ENCODE data around the gene PSG3. TPM values are rescaled to one million over a fixed set of nuclear protein-coding genes. Genes with fewer than 3 reads are reported as not detected.
A peak's percentile ranks its signal among the peaks of the same experiment; 100 is the strongest.
"Not testable (repeated sequence)": the region's sequence is repeated elsewhere in the genome, so short reads cannot be mapped to it uniquely, and the experiment has no call there.

Gene PSG3
- polyA plus RNA-seq, 2 of the 4 experiments (the other 2 are of a cell fraction): not detected

DNA sequence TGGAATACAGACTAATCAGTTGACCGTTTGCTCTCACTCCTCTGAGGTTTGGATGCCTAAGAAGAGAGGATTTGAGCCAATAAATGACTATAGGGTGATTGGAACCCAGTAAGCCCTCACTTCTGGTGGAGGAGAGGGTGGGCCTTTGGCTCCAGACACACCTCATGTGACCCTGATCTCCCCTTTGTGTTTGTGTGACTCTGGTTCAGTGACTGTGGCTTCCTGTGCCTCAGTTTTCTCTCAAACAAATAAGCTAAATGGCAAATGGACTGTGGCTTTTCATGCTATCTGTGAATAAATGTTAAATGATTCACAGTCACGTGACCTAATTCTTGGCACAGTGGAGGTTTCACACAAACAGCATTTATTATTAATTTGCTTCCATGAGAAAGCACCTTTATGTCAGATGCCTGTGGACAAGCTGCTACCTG lies 2.7 kb downstream of the PSG3 start:
- ATAC-seq; H3K27ac ChIP-seq; H3K9me3 ChIP-seq; DNase-seq (ENCODE audit: low read depth in 1 of 2, low spot score in 1 of 2); FAIRE-seq; POLR2A ChIA-PET; H3K4me3 ChIP-seq: not testable (repeated sequence)
- WGBS (ENCODE audit: missing lambda C conversion rate): 36% methylated on average over 2 of the region's 2 CpGs
- peak overlapping the region; percentile 18; the same call in 1 of the 3 replicates for H3K4me2 ChIP-seq
- CTCF ChIA-PET: interaction anchor here (0.6 to 1.4 kb wide), 4 partner anchors 44 to 474 kb away, joined by 3 to 7 read pairs (median 4); no protein-coding TSS in a partner anchor
- peaks cover 17% of the 10 kb centered on the region for H3K4me1 ChIP-seq
- TF ChIP-seq, protein P1, sequence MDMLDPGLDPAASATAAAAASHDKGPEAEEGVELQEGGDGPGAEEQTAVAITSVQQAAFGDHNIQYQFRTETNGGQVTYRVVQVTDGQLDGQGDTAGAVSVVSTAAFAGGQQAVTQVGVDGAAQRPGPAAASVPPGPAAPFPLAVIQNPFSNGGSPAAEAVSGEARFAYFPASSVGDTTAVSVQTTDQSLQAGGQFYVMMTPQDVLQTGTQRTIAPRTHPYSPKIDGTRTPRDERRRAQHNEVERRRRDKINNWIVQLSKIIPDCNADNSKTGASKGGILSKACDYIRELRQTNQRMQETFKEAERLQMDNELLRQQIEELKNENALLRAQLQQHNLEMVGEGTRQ (IDR thresholded peaks at IDR 0.05): peak; percentile 73

DNA sequence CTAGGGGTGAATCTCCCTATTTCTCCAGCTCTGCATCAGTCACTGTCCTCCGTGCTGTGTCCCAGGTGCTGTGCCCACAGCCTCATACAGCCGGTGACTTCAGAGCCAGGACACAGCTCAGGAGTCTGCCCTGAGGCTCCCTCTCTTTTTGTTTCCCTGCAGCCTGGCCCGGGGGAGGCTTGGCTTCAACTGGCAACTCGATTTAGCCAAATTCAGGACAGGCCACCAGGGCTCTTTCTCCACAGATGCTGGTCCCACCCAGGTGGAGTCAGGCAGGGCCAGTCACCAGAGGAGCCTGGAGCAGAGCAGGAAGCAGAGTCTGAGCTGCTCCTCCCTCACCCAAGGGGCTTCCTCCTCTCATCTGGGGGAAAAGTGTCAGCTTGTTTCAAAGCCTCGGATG lies 11.9 kb downstream of the PSG3 start:
- H3K4me2 ChIP-seq; H3K27ac ChIP-seq; DNase-seq (ENCODE audit: low read depth in 1 of 2, low spot score in 1 of 2); ATAC-seq; H3K4me3 ChIP-seq; H3K4me1 ChIP-seq; FAIRE-seq; POLR2A ChIA-PET; H3K9me3 ChIP-seq: not testable (repeated sequence)
- CTCF ChIA-PET: interaction anchor here (0.6 to 1.9 kb wide), 3 partner anchors 34 to 70 kb away, joined by 3 to 7 read pairs (median 6); no protein-coding TSS in a partner anchor
- 8% methylated on average over 5 of the region's 5 CpGs for WGBS (ENCODE audit: missing lambda C conversion rate)

DNA sequence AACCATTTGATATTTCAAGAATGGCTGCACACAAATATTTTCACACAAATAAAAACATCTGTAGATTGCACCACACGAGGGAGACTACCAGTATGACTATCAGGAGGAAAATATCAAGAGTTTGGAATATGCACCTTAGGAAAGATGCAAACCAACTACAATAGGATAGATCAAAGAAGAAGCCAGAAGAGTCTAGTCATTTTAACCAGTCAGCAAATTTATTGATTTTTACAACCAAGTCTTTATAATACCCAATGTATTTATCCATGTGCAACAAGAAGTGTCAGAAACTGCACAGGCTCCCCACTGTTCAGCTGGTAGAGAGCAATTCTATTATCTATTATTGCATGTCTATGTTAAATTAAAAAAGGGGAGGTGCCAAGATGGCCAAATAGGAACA lies 26.3 kb downstream of the PSG3 start:
- CTCF ChIA-PET; H3K4me3 ChIP-seq; H3K4me2 ChIP-seq; ATAC-seq; POLR2A ChIA-PET; H3K27ac ChIP-seq; DNase-seq (ENCODE audit: low read depth in 1 of 2, low spot score in 1 of 2); FAIRE-seq; H3K4me1 ChIP-seq: not testable (repeated sequence)
- 7% methylated on average over 1 of the region's 1 CpG for whole genome bisulfite sequencing (ENCODE audit: missing lambda C conversion rate)
- H3K9me3 ChIP-seq: peaks cover 14% of the 10 kb centered on the region; the same call in 2 of the 3 replicates
- TF ChIP-seq MAFK (IDR thresholded peaks at IDR 0.05; ENCODE audit: partially characterized antibody): peak; percentile 95

DNA sequence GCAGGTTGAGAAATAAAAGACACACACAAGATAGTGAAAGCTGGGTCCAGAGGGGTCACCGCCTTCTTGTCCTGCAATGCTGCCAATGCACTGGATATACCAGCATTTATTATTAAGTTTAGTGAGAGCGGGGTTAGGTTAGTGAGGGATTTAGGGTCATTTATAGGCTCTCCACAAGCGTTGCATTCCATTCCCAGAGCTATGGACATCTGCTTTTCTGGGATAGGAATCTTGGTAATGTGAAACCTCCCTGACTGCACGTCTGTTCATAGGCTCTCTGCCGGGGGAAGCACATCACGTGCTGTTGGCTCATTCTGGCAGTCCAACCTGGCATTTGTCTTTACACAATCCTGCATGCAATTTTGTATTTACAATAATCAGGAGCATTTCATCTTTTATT lies 27.5 kb downstream of the PSG3 start:
- POLR2A ChIA-PET; H3K4me1 ChIP-seq; H3K4me2 ChIP-seq; H3K27ac ChIP-seq; ATAC-seq; FAIRE-seq; H3K4me3 ChIP-seq; DNase-seq (ENCODE audit: low read depth in 1 of 2, low spot score in 1 of 2); H3K9me3 ChIP-seq: not testable (repeated sequence)
- WGBS (ENCODE audit: missing lambda C conversion rate): 42% methylated on average over 6 of the region's 6 CpGs
- CTCF ChIA-PET: interaction anchor here (1.3 to 1.5 kb wide), 3 partner anchors 18 to 29 kb away, joined by 3 to 6 read pairs (median 3); no protein-coding TSS in a partner anchor

DNA sequence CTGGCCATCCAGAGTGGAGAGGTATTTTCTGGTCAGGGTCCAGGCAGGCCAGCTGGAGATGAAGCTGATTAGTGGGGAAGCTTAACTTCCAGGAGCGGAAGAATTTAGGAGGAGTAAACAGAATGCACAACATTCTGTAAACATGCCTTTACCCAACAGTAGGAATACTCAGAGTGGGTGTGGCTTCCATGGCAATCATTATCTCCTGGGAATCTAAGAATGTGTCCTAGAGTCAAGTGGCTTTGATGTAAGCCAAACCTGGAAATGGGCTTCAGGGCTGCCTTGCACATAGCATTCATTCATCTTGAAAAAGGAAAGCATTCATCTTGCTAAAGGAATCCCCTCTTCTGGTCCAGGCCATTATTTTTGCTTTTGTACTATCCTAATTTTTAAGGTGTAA lies 29.3 kb downstream of the PSG3 start:
- H3K27ac ChIP-seq, H3K4me1 ChIP-seq, POLR2A ChIA-PET, H3K4me2 ChIP-seq, ATAC-seq, H3K9me3 ChIP-seq, H3K4me3 ChIP-seq: not testable (repeated sequence)
- FAIRE-seq (peak; percentile 65), DNase-seq (ENCODE audit: low read depth in 1 of 2, low spot score in 1 of 2) (peak in 1 of 2 experiments; percentile 31)
- CTCF ChIA-PET: interaction anchor here (1.1 to 1.7 kb wide), 2 partner anchors 17 to 180 kb away, joined by 4 to 5 read pairs; no protein-coding TSS in a partner anchor
- WGBS (ENCODE audit: missing lambda C conversion rate): 31% methylated on average over 1 of the region's 1 CpG
- TF ChIP-seq GATA3 (IDR thresholded peaks at IDR 0.05; ENCODE audit: borderline replicate concordance): peak; percentile 54; the same call in 1 of the 2 replicates

DNA sequence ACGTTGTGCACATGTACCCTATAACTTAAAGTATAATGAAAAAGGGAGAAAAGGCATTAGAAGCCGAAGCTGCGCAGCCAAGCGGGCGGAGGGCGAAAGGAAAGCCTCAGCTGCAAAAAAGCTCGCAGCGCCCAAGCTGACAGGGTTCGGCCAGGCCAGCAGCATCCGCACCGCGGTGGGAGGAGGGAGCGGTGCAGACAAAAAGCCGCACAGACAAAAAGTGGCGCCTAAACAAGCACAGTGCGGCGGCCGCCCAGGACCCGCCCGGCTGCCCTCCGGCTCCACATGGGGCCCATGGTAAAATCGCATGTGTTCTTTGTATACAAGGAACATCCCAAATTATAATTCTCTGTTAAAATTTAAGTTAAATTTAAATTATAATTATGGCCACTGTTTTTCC lies 42.4 kb downstream of the PSG3 start:
- Histone ChIP-seq H3K4me1 (no peaks in the 10 kb centered on the region), H3K27ac (no peak overlapping the region), H3K4me2 (no peak overlapping the region), H3K4me3 (no peak overlapping the region), H3K9me3 (no peaks in the 10 kb centered on the region)
- DNase-seq (ENCODE audit: low read depth in 1 of 2, low spot score in 1 of 2) (no peak), ATAC-seq (no peak), FAIRE-seq (no peak)
- POLR2A ChIA-PET: no interaction called here
- CTCF ChIA-PET: interaction anchor here (0.8 to 10.6 kb wide), 6 partner anchors 10 to 187 kb away, joined by 3 to 135 read pairs (median 4); no protein-coding TSS in a partner anchor
- no peak for TF ChIP-seq TP53 (CRISPR knock-in tag; IDR thresholded peaks at IDR 0.05)
- no peak for TF ChIP-seq HDAC2 (IDR thresholded peaks at IDR 0.05)
- no peak for TF ChIP-seq CHD2 (IDR thresholded peaks at IDR 0.05; ENCODE audit: low read length, partially characterized antibody)
- TF ChIP-seq POLR2AphosphoS2 (conservative IDR thresholded peaks at IDR 0.05; ENCODE audit: low read length): no peak
- TF ChIP-seq, protein P2, sequence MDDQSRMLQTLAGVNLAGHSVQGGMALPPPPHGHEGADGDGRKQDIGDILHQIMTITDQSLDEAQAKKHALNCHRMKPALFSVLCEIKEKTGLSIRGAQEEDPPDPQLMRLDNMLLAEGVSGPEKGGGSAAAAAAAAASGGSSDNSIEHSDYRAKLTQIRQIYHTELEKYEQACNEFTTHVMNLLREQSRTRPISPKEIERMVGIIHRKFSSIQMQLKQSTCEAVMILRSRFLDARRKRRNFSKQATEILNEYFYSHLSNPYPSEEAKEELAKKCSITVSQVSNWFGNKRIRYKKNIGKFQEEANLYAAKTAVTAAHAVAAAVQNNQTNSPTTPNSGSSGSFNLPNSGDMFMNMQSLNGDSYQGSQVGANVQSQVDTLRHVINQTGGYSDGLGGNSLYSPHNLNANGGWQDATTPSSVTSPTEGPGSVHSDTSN (IDR thresholded peaks at IDR 0.05): no peak
- no peak for TF ChIP-seq CEBPB (IDR thresholded peaks at IDR 0.05)
- TF ChIP-seq, protein P1 (IDR thresholded peaks at IDR 0.05): no peak
- no peak for TF ChIP-seq NPAS2 (CRISPR knock-in tag; IDR thresholded peaks at IDR 0.05; ENCODE audit: borderline replicate concordance)
- no peak for TF ChIP-seq JUN (IDR thresholded peaks at IDR 0.05)
- 86% methylated on average over 22 of the region's 22 CpGs for WGBS (ENCODE audit: missing lambda C conversion rate)
